ENCODE results near the gene SGK1.

SGK1 gene

GRCh38 chr6:134312038-134312660 lies 5.8 kb downstream of the SGK1 start:
- no peak overlapping the region for H3K4me3 ChIP-seq (ENCODE audit: low read depth, low read length)
- H3K27ac ChIP-seq (ENCODE audit: extremely low read depth, low read depth, low read length): no peak overlapping the region
- TF ChIP-seq SP3 (tag by site-specific recombination; IDR thresholded peaks at IDR 0.05) (no peak), ZNF416 (tag by site-specific recombination; IDR thresholded peaks at IDR 0.05) (no peak), ZSCAN18 (tag by site-specific recombination; IDR thresholded peaks at IDR 0.05) (no peak)
- ChIA-PET CTCF (interaction anchor here (0.9 kb wide), 1 partner anchor 119 kb away, joined by 3 read pairs; no protein-coding TSS in a partner anchor), POLR2A (no interaction called here)
- H3K9me3 ChIP-seq (ENCODE audit: control insufficient read depth, insufficient read depth, low read depth, low read length): no peaks in the 10 kb centered on the region
- no peaks in the 10 kb centered on the region for H3K4me1 ChIP-seq (ENCODE audit: control insufficient read depth, insufficient read depth, low read length)
- H3K36me3 ChIP-seq (ENCODE audit: control insufficient read depth in 2 of 2, insufficient read depth in 1 of 2, low read length in 2 of 2): no peaks in the 10 kb centered on the region

GRCh38 chr6:134310817-134311216 lies 7.1 kb downstream of the SGK1 start:
- ChIA-PET POLR2A (no interaction called here), CTCF (no interaction called here)
- H3K4me3 ChIP-seq (ENCODE audit: low read depth, low read length): no peak overlapping the region
- H3K27ac ChIP-seq (ENCODE audit: extremely low read depth, low read depth, low read length): no peak overlapping the region
- H3K9me3 ChIP-seq (ENCODE audit: control insufficient read depth, insufficient read depth, low read depth, low read length): no peaks in the 10 kb centered on the region
- TF ChIP-seq KLF17 (tag by site-specific recombination; IDR thresholded peaks at IDR 0.05) (no peak), ZBTB10 (tag by site-specific recombination; IDR thresholded peaks at IDR 0.05) (no peak), ZXDB (tag by site-specific recombination; IDR thresholded peaks at IDR 0.05) (no peak), KLF9 (tag by site-specific recombination; IDR thresholded peaks at IDR 0.05; ENCODE audit: low read depth) (no peak), MZF1 (tag by site-specific recombination; IDR thresholded peaks at IDR 0.05; ENCODE audit: borderline replicate concordance) (no peak), GFI1B (tag by site-specific recombination; IDR thresholded peaks at IDR 0.05) (no peak), ZNF248 (tag by site-specific recombination; IDR thresholded peaks at IDR 0.05) (no peak), ATF2 (tag by site-specific recombination; IDR thresholded peaks at IDR 0.05; ENCODE audit: low read depth) (no peak)
- H3K36me3 ChIP-seq (ENCODE audit: control insufficient read depth in 2 of 2, insufficient read depth in 1 of 2, low read length in 2 of 2): no peaks in the 10 kb centered on the region
- H3K4me1 ChIP-seq (ENCODE audit: control insufficient read depth, insufficient read depth, low read length): no peaks in the 10 kb centered on the region

GRCh38 chr6:134309983-134310605 lies 7.8 kb downstream of the SGK1 start:
- CTCF ChIA-PET: interaction anchor here (0.6 to 0.7 kb wide), 2 partner anchors 368 to 544 kb away, joined by 3 to 5 read pairs; no protein-coding TSS in a partner anchor
- no peak overlapping the region for H3K4me3 ChIP-seq (ENCODE audit: low read depth, low read length)
- POLR2A ChIA-PET: interaction anchor here (0.6 kb wide), 1 partner anchor 379 kb away, joined by 5 read pairs; no protein-coding TSS in a partner anchor
- H3K27ac ChIP-seq (ENCODE audit: extremely low read depth, low read depth, low read length): no peak overlapping the region
- no peaks in the 10 kb centered on the region for H3K4me1 ChIP-seq (ENCODE audit: control insufficient read depth, insufficient read depth, low read length)
- H3K36me3 ChIP-seq (ENCODE audit: control insufficient read depth in 2 of 2, insufficient read depth in 1 of 2, low read length in 2 of 2): no peaks in the 10 kb centered on the region
- no peaks in the 10 kb centered on the region for H3K9me3 ChIP-seq (ENCODE audit: control insufficient read depth, insufficient read depth, low read depth, low read length)
- TF ChIP-seq ZNF48 (tag by site-specific recombination; IDR thresholded peaks at IDR 0.05) (no peak), ZNF423 (tag by site-specific recombination; IDR thresholded peaks at IDR 0.05) (no peak), ZBTB17 (tag by site-specific recombination; IDR thresholded peaks at IDR 0.05) (no peak), ZNF664 (tag by site-specific recombination; IDR thresholded peaks at IDR 0.05) (no peak), ZIC2 (tag by site-specific recombination; IDR thresholded peaks at IDR 0.05) (no peak), ZNF202 (tag by site-specific recombination; IDR thresholded peaks at IDR 0.05; ENCODE audit: borderline replicate concordance) (no peak), ZNF777 (tag by site-specific recombination; IDR thresholded peaks at IDR 0.05; ENCODE audit: borderline replicate concordance) (no peak), ZBTB7A (tag by site-specific recombination; IDR thresholded peaks at IDR 0.05; ENCODE audit: low read depth) (no peak), HIC1 (tag by site-specific recombination; IDR thresholded peaks at IDR 0.05) (no peak), OVOL3 (tag by site-specific recombination; IDR thresholded peaks at IDR 0.05) (no peak), ZBTB48 (tag by site-specific recombination; IDR thresholded peaks at IDR 0.05) (no peak)

Data from HEK293 (cell line).